TTC549 (cell line): ENCODE data around the gene C1orf216.
A peak's percentile ranks its signal among the peaks of the same experiment; 100 is the strongest.
"Not testable (repeated sequence)": the region's sequence is repeated elsewhere in the genome, so short reads cannot be mapped to it uniquely, and the experiment has no call there.

ENCODE experiments used
- FAIRE-seq: peaks from 2 replicates; lab custom pipeline; 2012; peaks lifted over from hg19 to GRCh38; lab: Jason Lieb, UNC

Gene C1orf216

DNA sequence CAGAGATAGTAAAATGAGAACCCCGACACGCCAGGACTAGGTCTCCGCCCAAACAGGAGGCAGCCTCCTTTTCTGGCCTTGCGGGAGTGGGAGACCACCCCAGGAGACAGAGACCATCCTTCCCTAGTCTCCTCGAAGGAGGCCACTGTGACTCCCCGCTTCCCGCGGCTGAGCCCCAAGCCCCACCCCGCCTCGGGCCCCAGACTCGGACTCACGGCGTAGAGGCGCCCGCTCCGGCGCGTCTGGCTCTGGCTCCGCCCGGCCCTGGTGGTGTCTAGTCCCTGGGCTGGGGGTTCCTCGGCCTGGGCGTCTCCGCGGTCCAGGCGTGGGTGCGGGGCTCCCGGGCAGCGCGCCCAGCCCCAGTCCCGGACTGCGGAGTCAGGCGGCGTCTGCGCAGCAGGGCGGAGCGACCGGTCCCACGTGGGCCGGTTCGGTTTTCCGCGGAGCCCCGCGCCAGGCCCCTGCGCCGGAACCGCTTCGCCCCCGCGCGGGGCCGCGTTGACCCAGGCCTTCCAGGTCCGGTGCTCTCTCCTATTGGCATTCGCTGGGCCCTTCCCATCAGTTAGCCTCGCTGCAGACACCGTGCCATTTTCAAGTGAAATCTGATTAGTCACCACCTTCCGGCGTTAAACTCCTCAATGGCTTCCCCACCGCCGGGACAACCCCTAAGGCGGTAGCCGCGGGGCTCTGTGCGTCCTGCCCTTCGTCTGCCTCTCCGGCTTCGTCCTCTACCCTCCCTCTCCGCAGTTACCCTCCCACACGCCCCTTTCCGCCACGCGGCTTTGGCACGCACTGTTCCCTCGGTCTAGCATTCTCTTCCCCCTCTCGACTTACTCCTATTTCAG is at the start of gene C1orf216:
C1orf216 (minus strand) TSS at position 393 of the 845 bp plus-strand sequence. CDS start 2,563 bp downstream, outside the sequence.
- no peak for FAIRE-seq

- no peak for FAIRE-seq
These were observed 45.6 kb upstream of the C1orf216 start for GRCh38 chr1:35764283-35764682.

DNA sequence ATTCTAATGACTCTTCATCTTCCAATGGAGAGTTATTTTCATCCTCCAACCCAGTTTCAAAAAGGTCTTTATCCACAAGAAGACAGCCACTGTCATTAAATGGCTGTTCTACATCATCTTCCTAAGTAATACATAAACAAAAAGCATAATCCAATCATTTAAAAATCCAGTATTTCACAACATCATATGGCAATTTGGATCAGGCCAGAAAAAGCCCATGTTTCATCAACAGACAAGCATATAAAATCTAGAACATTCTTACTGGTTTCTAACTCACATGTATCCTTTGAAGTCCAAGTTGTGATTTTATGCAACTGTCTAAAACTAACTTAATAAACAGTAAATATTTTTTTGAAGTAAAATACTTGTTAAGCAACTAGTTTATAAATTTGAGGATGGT is 44.5 kb upstream of the C1orf216 start:
- no peak for FAIRE-seq

DNA sequence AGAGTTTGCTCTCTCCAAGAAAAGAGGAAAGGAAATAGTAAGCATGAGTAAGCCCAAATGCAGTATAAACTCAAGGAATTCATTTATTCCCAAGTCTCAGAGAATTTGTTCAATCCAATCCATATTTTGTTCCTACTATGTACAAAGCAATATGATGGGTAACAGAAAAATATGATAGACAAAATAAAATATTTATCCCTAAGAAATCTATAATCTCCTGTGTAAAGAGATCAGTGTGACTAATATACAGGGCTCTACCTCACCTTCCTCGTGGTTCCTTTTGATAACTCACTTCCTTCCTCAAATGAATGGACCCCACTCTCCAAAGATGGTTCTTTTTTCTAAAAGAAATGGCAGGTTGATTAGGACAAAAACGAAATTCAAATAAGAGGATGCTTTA is 43.5 kb upstream of the C1orf216 start:
- no peak for FAIRE-seq

DNA sequence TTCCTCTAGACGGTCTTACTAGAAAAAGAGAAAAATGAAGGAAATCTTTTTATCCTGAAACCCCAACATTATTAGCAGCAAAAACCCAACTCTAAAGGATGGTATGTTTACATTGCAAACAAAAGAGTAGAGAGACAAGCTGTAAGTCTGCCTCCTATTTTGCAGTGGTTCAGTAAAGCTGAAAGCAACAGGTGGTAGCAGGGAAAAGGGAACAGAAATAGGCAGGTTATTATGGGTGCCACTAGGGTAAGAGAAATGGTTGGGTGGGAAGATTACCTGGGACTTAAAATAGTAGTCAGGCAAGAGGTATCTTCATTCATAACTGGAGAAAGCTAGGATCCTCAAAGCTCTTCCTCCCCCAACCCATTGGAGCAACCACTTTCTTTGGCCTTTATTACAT is 37.4 kb upstream of the C1orf216 start:
- no peak for FAIRE-seq

DNA sequence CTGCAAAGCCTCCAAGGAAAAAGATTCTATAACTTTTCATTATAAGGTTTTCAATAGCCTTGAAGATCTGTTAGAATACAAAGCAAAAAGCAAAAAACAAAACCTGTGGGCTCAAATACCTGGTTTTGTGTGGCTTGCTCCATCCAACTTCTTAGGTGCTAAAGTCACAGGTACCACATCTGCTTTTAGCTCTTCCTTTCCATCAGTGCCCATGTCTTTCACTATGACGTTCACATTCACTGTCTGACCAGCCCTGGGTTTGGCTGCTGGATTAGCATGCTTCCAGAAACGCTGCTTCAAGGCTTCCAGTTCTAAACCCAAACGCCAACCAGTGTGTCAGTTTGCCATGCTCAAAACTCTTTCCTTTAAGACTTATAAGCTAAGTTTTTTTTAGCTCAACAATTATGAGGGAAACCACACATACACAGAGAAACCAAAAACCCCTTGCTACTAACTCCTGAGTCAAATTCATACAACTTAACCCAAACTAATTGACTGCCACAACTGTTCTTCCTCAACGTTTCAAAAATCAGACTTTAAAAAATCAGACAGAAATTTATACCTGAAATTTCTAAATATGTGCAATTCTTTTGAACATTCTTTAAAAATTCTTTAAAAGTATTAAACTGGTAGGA is 35.1 kb upstream of the C1orf216 start:
- FAIRE-seq: no peak

GRCh38 chr1:35748326-35748725 is 29.6 kb upstream of the C1orf216 start:
- no peak for FAIRE-seq

DNA sequence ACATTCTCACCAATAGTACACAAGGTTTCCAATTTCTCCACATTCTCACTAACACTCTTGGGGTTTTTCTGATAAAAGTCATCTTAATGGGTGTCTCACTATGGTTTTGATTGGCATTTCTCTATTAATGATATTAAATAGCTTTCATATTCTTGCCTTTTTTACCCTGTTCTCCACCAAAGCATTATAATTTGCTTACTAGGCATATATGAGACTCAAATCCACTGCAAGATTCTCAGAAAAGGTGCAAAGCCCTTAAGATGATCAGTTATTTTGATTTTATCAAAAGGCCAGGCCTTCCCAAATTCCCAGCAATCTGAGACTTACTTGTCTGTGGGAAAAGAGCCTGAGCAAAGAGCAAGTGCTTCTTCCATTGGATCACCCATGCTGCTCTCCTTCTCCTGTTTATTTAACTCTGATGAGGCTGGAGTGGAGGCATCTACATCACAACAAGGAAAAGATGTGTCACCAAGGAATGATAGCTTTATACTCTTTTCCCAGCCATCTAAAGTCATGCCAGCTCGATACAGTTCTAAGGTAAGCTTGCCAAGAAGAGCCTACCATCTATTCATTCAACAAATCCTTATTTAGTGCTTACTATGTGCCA is 26.5 kb upstream of the C1orf216 start:
- no peak for FAIRE-seq

GRCh38 chr1:35737120-35737519 is 18.4 kb upstream of the C1orf216 start:
- no peak for FAIRE-seq

DNA sequence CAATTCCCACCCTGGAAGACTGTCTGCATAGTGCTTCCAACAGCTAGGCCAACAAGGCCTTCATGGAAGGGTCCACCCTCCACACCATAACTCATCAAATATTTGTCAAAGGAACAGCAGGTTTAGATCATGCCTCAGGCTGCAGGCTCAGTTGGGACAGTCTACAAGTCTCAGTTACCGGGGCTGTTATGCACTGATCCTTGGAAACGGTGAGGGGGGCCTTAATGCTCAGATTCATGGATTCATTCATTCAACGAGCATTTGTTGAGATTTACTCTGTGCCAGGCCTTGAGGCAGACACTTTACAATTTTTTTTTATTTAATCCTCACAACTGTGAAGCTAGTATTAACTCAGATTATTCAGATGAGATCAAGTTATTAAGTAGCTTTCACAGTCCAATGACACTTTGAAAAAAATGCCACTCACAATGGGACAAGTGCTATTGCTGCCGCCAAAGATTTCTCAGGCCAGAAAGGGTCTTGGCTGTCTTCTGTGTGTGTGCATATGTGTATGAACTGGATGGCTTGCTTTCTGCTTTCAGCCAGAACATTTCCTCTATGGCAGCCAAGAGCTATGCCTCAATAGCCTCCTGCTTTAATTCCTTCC is 8.9 kb upstream of the C1orf216 start:
- no peak for FAIRE-seq

- FAIRE-seq: peak; percentile 29
These were observed 8.1 kb upstream of the C1orf216 start for GRCh38 chr1:35726450-35727433.

- FAIRE-seq: no peak
These were observed 6.9 kb upstream of the C1orf216 start for GRCh38 chr1:35725596-35725995.

- FAIRE-seq: no peak
These were observed 690 bp downstream of the C1orf216 start for GRCh38 chr1:35717911-35718476.

DNA sequence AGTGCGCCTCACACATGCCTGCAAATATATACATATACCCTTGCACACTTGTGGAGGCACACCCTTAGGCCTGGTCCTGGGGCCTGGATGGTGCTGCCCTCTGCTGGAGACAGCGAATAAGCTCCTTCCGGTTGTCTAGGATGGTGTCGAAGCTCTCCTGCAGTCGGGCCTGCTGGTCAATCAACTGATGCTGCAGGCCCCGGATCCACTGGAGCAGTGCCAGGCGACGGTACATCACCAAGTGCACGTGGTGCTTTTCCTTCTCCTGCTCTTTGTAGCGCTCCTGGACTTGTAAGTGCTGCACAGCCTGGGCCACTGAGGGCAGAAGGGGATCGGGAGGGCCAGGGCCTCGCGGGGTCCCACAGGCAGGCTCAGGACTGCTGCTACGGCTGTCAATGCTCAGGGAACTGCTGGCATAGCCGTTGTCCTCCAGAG is 3.1 kb downstream of the C1orf216 start:
- FAIRE-seq: no peak

DNA sequence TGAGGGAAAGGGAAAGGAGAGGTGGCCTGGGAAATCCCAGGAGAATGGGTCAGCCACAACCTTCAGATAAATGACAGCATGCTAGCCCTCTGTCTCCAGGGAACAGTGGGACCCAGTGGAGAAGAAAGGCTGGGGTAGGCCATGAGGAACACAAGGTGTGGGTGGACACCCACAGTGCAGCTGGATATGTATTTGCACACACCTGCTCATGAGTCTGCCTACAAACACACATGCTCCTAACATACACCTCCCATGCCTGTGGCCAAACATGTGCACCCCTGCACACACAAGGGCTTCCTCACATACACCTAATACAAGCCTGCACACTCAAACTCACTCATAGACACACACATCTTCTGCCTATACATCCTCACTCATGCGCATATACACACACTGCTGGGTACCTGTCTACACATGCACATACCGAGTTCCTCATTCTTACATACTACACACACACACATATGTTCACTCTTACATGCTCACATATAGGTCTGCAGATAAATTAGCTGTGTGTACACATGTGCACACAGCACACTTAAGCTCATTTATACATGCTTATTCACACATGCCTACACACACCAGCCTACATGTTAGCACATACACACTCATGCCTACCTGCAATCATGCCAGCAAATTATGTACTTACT is 3.6 kb downstream of the C1orf216 start:
- no peak for FAIRE-seq

DNA sequence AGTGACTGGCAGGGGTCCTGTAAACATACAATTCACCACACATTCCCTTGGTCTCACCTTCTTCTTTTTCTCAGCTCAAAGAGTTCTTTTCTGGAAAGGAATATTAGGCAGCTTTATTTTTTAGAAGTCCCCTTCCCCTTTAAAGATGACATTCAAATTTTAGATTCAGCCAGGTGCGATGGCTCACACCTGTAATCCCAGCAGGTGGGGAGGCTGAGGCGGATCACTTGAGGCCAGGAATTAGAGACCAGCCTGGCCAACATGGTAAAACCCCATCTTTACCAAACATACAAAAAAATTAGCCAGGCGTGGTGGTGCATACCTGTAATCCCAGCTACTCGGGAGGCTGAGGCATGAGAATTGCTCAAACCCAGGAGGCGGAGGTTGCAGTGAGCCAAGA is 7.6 kb downstream of the C1orf216 start:
- FAIRE-seq: not testable (repeated sequence)

- no peak for FAIRE-seq
These were observed 9.7 kb downstream of the C1orf216 start for GRCh38 chr1:35708952-35709351.

- no peak for FAIRE-seq
These were observed 10.2 kb downstream of the C1orf216 start for GRCh38 chr1:35708441-35708921.

GRCh38 chr1:35707601-35708440 is 10.9 kb downstream of the C1orf216 start:
- FAIRE-seq: no peak
